Endodermal cell (in vitro differentiated cells): ENCODE data around the gene ADGRB2. TPM values are rescaled to one million over a fixed set of nuclear protein-coding genes. Genes with fewer than 3 reads are reported as not detected.

ENCODE experiments used
- DNase-seq: peaks from one replicate; pipeline ENCODE4 v3.0.0-alpha.2; 2017
- H3K27ac ChIP-seq: 2 replicates; pipeline ENCODE4 v1.5.1; 2013; ENCODE audit warnings: mild to moderate bottlenecking, low read depth, low read length, moderate library complexity
- H3K27me3 ChIP-seq: 2 replicates; pipeline ENCODE4 v1.6.1; 2013; ENCODE audit warnings: mild to moderate bottlenecking, low read length, moderate library complexity; ENCODE audit not compliant: insufficient read depth, control insufficient read depth, poor library complexity, severe bottlenecking
- H3K36me3 ChIP-seq: 2 replicates; pipeline ENCODE4 v1.7.0; 2013; ENCODE audit warnings: mild to moderate bottlenecking, low read length, moderate library complexity; ENCODE audit not compliant: control insufficient read depth, insufficient read depth
- H3K4me1 ChIP-seq: one replicate; pipeline ENCODE4 v1.7.0; 2013; ENCODE audit warnings: low read length; ENCODE audit not compliant: control insufficient read depth, insufficient read depth
- H3K4me3 ChIP-seq: 2 replicates; pipeline ENCODE4 v1.5.1; 2013; ENCODE audit warnings: mild to moderate bottlenecking, low read length, moderate library complexity
- H3K9ac ChIP-seq: 2 replicates; pipeline ENCODE4 v1.6.1; 2013; ENCODE audit warnings: mild to moderate bottlenecking, low read length, moderate library complexity; ENCODE audit not compliant: poor library complexity, severe bottlenecking; ENCODE audit errors: extremely low read depth
- H3K9me3 ChIP-seq: 2 replicates; pipeline ENCODE4 v1.6.1; 2013; ENCODE audit warnings: mild to moderate bottlenecking, low read length, moderate library complexity; ENCODE audit not compliant: control insufficient read depth
- H3K27ac Mint-ChIP-seq: 2 replicates; pipeline ENCODE4 v1.8.0; 2020; ENCODE audit warnings: mixed read lengths
- H3K27me3 Mint-ChIP-seq: 2 replicates; pipeline ENCODE4 v1.8.0; 2021; ENCODE audit warnings: mild to moderate bottlenecking, mixed read lengths; ENCODE audit not compliant: insufficient read depth
- H3K36me3 Mint-ChIP-seq: 2 replicates; pipeline ENCODE4 v1.8.0; 2020; ENCODE audit warnings: low read depth, mixed read lengths
- H3K4me1 Mint-ChIP-seq: 2 replicates; pipeline ENCODE4 v1.8.0; 2020; ENCODE audit warnings: mixed read lengths
- H3K4me3 Mint-ChIP-seq: 2 replicates; pipeline ENCODE4 v1.8.0; 2020; ENCODE audit warnings: mild to moderate bottlenecking, moderate library complexity, mixed read lengths
- H3K9me3 Mint-ChIP-seq: 2 replicates; pipeline ENCODE4 v1.8.0; 2020; ENCODE audit warnings: mild to moderate bottlenecking, mixed read lengths
- CTCF ChIP-seq: fragments of 200-600 bp; sonication (generic); conservative IDR thresholded peaks from 2 replicates; pipeline ENCODE4 v1.5.0; 2021; ENCODE audit warnings: antibody characterized with exemption, mild to moderate bottlenecking
- WGBS, 2 experiments: methylation state at CpG; one replicate each; pipeline versions ENCODE4 v1.1.5 to v1.1.7; 2013; ENCODE audit warnings: missing lambda C conversion rate in 2 of 2, mixed read lengths in 1 of 2; ENCODE audit not compliant: insufficient coverage in 1 of 2, insufficient read length in 1 of 2; 5-methylcytosine and 5-hydroxymethylcytosine counted together
- total RNA-seq, 2 donors: library from RNA; stranded (reverse); fragmentation: NEBNext Ultra II Directional in 1 of 2; extraction: Animal tissue kit (Norgen Biotek cat#: 25700) in 1 of 2; gene quantifications; 2 replicates in 1 of 2; 3 replicates in 1 of 2; pipeline ENCODE4 v1.2.1, GENCODE V29; 2021

The ADGRB2 gene
- total RNA-seq, 2 donors from 2014 or later: 13.1 to 22.7 TPM

DNA sequence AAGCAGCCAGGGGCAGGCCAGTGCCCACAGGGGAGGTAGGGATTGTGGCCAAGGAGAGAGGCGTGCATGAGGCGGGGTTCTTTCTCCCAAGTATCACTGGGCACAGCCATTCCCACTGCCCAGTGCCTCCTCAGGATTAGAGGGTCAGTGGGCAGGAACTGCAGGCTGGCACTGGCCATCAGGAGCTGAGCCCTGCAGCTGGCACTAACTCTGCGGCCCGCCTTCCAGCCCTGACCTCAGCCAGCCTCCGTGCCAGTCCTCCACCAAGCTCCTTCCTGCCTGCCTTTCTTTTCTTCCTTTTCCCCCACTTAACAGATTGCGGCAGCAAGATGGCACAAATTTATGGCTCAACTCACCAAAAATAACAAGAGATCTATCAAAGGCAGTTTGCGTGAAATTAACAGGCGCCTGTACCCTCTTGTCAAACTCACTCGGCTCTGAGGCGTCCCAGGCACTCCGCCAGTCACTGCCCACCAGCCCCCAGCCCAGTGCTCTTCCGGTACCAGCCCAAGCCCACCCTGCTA is 11.1 kb downstream of the ADGRB2 start:
- no peak for TF ChIP-seq CTCF
- Histone ChIP-seq H3K9me3 (no peaks in the 10 kb centered on the region), H3K9ac (no peak overlapping the region), H3K27me3 (no peaks in the 10 kb centered on the region), H3K27ac (no peak overlapping the region), H3K4me3 (no peak overlapping the region), H3K4me1 (peaks cover 5% of the 10 kb centered on the region), H3K36me3 (no peaks in the 10 kb centered on the region)
- Mint-ChIP-seq H3K4me3 (no peak overlapping the region), H3K9me3 (no peaks in the 10 kb centered on the region), H3K36me3 (no peaks in the 10 kb centered on the region), H3K27ac (no peak overlapping the region), H3K4me1 (peaks cover 10% of the 10 kb centered on the region), H3K27me3 (no peaks in the 10 kb centered on the region)
- DNase-seq: no peak
- 91 to 92% methylated on average over 2 to 12 of the region's 12 CpGs for WGBS, 2 experiments

GRCh38 chr1:31752258-31752657 is 11.9 kb downstream of the ADGRB2 start:
- H3K36me3 Mint-ChIP-seq: no peaks in the 10 kb centered on the region
- Histone ChIP-seq H3K4me1 (peaks cover 5% of the 10 kb centered on the region), H3K27me3 (no peaks in the 10 kb centered on the region), H3K4me3 (no peak overlapping the region), H3K27ac (no peak overlapping the region), H3K9ac (no peak overlapping the region), H3K36me3 (no peaks in the 10 kb centered on the region), H3K9me3 (no peaks in the 10 kb centered on the region)
- DNase-seq: no peak
- H3K4me3 Mint-ChIP-seq: no peak overlapping the region
- H3K4me1 Mint-ChIP-seq: peaks cover 17% of the 10 kb centered on the region
- no peak for TF ChIP-seq CTCF
- 56% methylated on average over 4 to 7 of the region's 7 CpGs for WGBS, 2 experiments
- no peak overlapping the region for H3K27ac Mint-ChIP-seq
- H3K27me3 Mint-ChIP-seq: no peaks in the 10 kb centered on the region
- no peaks in the 10 kb centered on the region for H3K9me3 Mint-ChIP-seq

DNA sequence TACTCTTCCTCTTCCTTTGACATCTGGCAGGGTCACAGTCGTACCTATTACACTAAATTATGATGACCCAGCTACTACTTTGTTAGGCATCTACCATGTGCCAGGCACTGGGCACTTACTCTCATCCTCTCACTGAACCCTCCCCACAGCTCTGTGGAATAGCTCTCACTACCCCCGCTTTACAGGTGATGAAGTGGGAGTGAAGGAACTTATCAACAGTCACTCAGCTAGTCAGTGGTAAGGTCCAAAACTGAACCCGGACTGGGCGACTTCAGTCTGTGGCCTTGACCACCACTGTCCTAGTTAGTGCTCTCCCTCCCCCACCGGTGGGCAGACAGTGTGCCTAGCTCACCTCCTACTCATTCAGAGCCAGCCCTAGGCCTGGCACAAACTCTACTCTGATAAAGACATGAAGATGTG is 12.3 kb downstream of the ADGRB2 start:
- no peak overlapping the region for H3K4me3 Mint-ChIP-seq
- Histone ChIP-seq H3K36me3 (no peaks in the 10 kb centered on the region), H3K27ac (no peak overlapping the region), H3K4me3 (no peak overlapping the region), H3K4me1 (peaks cover 5% of the 10 kb centered on the region), H3K27me3 (no peaks in the 10 kb centered on the region), H3K9ac (no peak overlapping the region), H3K9me3 (no peaks in the 10 kb centered on the region)
- no peak for TF ChIP-seq CTCF
- WGBS, 2 experiments: 86% methylated on average over 5 of the region's 5 CpGs; no CpG with 5 or more reads in 1 of the 2 experiments
- H3K27me3 Mint-ChIP-seq: no peaks in the 10 kb centered on the region
- H3K4me1 Mint-ChIP-seq: peaks cover 21% of the 10 kb centered on the region
- H3K27ac Mint-ChIP-seq: no peak overlapping the region
- no peaks in the 10 kb centered on the region for H3K9me3 Mint-ChIP-seq
- H3K36me3 Mint-ChIP-seq: no peaks in the 10 kb centered on the region
- no peak for DNase-seq
